Choroid plexus epithelial cell (primary cell): Measurements from ENCODE around the gene MPG.
A peak's percentile ranks its signal among the peaks of the same experiment; 100 is the strongest.

Source experiments
- DNase-seq: peaks from one replicate; pipeline ENCODE4 v3.0.0-alpha.2; 2010; ENCODE audit warnings: low read depth
- H3K4me3 ChIP-seq: 2 replicates; pipeline ENCODE4 v1.5.1; 2011; ENCODE audit warnings: low read depth, mild to moderate bottlenecking, control low read depth, low read length, moderate library complexity
- TF ChIP-seq, protein P1 (sequence below): conservative IDR thresholded peaks from 2 replicates; pipeline ENCODE4 v1.5.1; 2011; ENCODE audit warnings: low read depth, mild to moderate bottlenecking, control low read depth, inconsistent platforms, low read length, moderate library complexity

MPG gene

DNA sequence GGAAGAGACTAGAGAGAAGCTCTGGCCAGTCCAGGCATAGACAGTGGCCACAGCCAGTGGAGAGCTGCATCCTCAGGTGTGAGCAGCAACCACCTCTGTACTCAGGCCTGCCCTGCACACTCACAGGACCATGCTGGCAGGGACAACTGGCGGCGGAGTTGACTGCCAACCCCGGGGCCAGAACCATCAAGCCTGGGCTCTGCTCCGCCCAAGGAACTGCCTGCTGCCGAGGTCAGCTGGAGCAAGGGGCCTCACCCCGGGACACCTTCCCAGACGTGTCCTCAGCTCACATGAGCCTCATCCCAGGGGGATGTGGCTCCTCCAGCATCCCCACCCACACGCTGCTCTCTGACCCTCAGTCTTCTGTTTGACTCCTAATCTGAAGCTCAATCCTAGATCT is 8.8 kb upstream of the MPG start:
- no peak overlapping the region for H3K4me3 ChIP-seq
- TF ChIP-seq, protein P1, sequence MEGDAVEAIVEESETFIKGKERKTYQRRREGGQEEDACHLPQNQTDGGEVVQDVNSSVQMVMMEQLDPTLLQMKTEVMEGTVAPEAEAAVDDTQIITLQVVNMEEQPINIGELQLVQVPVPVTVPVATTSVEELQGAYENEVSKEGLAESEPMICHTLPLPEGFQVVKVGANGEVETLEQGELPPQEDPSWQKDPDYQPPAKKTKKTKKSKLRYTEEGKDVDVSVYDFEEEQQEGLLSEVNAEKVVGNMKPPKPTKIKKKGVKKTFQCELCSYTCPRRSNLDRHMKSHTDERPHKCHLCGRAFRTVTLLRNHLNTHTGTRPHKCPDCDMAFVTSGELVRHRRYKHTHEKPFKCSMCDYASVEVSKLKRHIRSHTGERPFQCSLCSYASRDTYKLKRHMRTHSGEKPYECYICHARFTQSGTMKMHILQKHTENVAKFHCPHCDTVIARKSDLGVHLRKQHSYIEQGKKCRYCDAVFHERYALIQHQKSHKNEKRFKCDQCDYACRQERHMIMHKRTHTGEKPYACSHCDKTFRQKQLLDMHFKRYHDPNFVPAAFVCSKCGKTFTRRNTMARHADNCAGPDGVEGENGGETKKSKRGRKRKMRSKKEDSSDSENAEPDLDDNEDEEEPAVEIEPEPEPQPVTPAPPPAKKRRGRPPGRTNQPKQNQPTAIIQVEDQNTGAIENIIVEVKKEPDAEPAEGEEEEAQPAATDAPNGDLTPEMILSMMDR = no peak
- no peak for DNase-seq

DNA sequence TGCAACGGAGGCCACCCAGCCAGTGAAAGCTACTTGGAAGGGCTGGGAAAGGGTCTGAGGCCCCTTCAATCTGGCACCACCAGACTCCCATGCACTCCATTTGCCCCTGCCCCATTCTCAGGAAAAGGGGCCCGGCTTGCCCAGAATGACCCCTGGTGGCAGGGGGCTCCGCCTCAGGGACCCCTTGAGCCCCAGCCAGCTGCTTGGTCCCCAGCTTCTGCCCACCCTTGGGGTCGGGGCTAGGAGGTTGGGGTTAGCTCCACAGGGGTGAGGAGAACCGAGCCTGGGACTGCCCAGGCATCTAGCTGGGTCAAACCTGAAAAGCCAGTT is 6.8 kb upstream of the MPG start:
- TF ChIP-seq, protein P1 = no peak
- peak overlapping the region; percentile 70 for H3K4me3 ChIP-seq
- no peak for DNase-seq

DNA sequence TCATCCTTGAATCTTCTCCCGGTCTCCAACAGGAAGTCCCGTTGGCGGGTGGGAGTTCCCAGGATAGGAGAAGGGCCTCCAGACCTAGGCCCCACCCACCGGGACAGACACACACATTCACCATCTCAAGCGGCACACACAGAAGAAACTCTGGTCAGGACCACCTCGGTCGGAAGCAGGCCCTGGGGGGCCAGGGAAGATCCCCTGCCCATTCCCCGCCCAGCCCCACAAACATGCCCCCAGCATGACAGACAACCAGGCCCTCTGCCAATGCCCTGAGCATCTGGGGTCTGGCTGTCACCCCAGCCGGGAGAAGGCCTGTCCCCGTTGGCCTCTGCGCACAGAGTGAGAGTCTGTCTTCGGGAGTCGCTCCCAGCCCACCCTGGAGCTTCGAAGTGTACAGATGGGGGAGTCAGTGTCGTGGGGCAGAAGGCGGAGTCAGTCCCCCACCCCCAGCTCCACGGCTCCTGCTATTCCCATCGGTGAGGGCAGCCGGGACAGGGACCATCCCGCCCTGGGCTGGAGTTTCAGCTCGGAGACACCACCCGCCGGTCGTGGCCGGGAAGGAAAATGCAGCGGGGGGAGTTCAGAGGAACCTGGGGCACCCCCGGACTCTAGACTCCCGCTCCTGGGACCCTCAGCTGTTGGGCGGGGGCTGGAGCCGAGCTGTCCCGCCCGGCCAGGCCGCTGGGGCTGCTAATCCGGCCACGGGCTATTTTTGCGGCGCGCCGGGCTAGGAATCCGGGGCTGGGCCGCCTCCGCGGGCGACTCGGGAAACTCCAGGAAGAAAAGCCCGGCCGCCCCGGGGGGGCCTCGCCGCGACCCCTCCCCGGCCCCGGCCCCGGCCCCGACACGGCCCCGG is 6.3 kb upstream of the MPG start:
- DNase-seq = peak; percentile 57
- TF ChIP-seq, protein P1 = no peak
- H3K4me3 ChIP-seq = peak overlapping the region; percentile 70

DNA sequence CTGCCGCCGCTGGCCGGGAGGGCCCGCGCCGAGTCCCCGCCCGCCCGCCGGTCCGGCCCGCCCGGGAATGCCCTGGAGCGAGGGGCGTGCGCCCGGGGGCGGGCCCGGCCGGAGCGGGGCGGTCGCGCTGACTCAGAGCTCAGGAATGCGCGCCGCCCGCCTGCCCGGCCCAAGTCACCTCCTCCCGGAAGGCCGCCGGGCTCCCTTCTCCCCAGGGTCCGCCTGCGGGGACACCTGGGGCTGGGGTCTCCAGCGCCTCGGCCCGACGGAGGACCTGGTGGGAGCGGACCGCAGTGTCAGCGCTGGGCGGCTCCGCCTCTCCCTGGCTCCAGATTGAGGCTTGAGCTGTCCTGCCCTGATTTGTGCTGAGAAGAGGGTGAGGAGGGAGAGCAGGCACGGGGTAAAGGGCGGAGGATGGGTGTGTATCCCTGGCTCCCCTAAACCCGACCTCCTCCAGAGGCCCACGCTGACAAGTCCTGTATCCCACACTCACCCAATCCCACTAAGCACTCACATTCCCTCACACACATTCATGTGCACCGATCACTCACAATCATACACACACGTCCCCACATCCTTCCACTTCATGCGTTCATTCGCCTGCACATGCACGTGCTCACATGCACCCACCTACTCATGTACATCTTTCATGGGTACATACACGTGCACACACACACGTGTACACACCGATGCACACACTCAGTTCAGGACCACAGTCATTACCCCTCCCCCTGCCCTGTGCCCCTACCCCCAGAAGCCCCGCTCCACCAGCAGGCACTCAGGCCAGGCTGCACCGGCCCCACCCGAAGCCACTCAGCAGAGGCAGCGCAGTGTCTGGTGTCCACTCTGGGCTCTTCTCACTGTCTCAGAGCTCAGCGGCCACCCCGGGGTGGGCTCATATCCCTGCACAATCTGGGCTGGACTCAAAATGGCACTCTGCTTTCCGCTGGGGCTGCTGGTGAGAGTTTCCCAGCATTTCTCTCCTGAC is 5.2 kb upstream of the MPG start, which contains the start of gene RHBDF1:
RHBDF1 (minus strand) TSS at position 71 of the 988 bp plus-strand sequence. CDS start 7,616 bp downstream, outside the sequence.
- TF ChIP-seq, protein P1 = no peak
- DNase-seq = peak; percentile 60
- H3K4me3 ChIP-seq = peak within 1 kb of the TSS; percentile 70

DNA sequence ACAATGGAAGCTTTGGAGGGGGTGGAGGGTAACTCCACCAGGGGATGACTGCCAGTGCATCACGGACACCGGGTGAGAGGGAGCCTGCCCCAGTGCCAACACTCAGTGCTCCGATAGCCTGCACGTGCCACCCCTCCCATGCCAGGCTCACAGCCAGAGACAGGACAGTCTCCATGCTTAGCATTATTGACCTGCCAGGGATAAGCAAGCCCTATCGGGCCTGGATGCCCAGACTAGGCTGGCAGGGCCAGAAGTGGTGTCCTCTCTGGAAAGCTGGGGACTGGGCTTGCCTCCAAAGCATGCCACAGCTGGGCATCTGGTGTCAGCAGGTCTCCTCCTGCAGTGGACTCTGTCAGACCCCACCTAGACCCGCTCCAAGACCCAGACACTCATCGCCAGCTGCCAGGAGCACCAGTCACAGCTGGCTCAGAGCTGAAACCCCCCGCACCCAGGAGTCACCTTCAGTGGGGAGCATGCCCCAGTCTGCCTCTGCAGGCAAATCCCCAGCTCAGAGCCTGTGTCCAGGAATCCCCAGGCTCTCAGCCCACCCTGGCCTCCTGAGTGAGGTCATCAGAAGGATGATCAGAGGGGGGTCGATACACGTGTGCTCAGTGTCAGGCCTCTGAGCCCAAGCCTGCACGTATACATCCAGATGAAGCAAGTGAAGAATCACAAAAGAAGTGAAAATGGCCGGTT is 3.8 kb upstream of the MPG start:
- TF ChIP-seq, protein P1 = no peak
- no peak overlapping the region for H3K4me3 ChIP-seq
- no peak for DNase-seq

DNA sequence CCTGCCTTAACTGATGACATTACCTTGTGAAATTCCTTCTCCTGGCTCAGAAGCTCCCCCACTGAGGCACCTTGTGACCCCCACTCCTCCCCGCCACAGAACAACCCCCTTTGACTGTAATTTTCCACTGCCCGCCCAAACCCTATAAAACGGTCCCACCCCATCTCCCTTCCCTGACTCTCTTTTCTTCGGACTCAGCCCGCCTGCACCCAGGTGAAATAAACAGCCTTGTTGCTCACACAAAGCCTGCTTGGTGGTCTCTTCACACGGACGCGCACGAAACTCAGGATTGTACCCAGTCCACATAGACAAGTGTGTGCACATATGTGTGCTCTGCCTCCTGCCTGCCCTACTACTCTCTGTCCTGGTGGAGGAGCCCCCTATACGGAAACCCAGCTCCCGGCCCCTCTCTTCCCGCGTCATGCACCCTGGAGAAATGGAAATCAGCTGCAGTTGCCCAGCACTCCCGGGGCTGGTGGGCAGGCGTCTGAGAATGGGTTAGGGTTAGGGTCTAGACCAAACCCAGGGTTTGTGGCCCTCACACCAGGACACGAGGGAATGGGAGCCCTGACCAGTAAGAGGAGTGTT is 3.2 kb upstream of the MPG start:
- TF ChIP-seq, protein P1 = no peak
- DNase-seq = no peak
- H3K4me3 ChIP-seq = no peak overlapping the region
